ENCODE data around the gene NEUROD4. TPM values are rescaled to one million over a fixed set of nuclear protein-coding genes. Genes with fewer than 3 reads are reported as not detected.
"Not testable (repeated sequence)": the region's sequence is repeated elsewhere in the genome, so short reads cannot be mapped to it uniquely, and the experiment has no call there.

Gene NEUROD4
- total and polyA plus RNA-seq, 2 experiments from 2014 or later, result not detected

- no peaks in the 10 kb centered on the region for H3K27me3 ChIP-seq
- DNase-seq (ENCODE audit: low read depth in 1 of 2, low spot score in 1 of 2), result no peak
- no peaks in the 10 kb centered on the region for H3K9me3 ChIP-seq (ENCODE audit: low read depth)
- no peaks in the 10 kb centered on the region for H3K4me1 ChIP-seq (ENCODE audit: low read depth)
- no peak overlapping the region for H3K27ac ChIP-seq
- H3K36me3 ChIP-seq, result no peaks in the 10 kb centered on the region
- no peak for TF ChIP-seq CTCF (IDR thresholded peaks at IDR 0.05; ENCODE audit: low read depth, low read length)
- no peak overlapping the region for H3K4me3 ChIP-seq
Observed at GRCh38 chr12:54983536-54984101, 36.2 kb upstream of the NEUROD4 start.

- Histone ChIP-seq H3K27me3 (no peaks in the 10 kb centered on the region), H3K27ac (no peak within 1 kb of the TSS), H3K4me1 (ENCODE audit: low read depth) (no peaks in the 10 kb centered on the region), H3K9me3 (ENCODE audit: low read depth) (no peaks in the 10 kb centered on the region), H3K36me3 (no peaks in the 10 kb centered on the region), H3K4me3 (no peak within 1 kb of the TSS)
- TF ChIP-seq CTCF (IDR thresholded peaks at IDR 0.05; ENCODE audit: low read depth, low read length), result no peak
- DNase-seq (ENCODE audit: low read depth in 1 of 2, low spot score in 1 of 2), result no peak
Observed at GRCh38 chr12:54984658-54985376, 35.0 kb upstream of the NEUROD4 start, which contains the start of gene TESPA1. TSS of gene TESPA1 (minus strand) at chr12:54984762. CDS start at chr12:54974562, 10,200 bp downstream.

- DNase-seq (ENCODE audit: low read depth in 1 of 2, low spot score in 1 of 2); H3K4me1 ChIP-seq (ENCODE audit: low read depth); H3K27me3 ChIP-seq; H3K27ac ChIP-seq; H3K9me3 ChIP-seq (ENCODE audit: low read depth); H3K36me3 ChIP-seq; H3K4me3 ChIP-seq: not testable (repeated sequence)
Observed at GRCh38 chr12:54986773-54987172, 33.0 kb upstream of the NEUROD4 start.

GRCh38 chr12:54987611-54988231 lies 32.1 kb upstream of the NEUROD4 start:
- no peaks in the 10 kb centered on the region for H3K27me3 ChIP-seq
- H3K27ac ChIP-seq, result no peak overlapping the region
- no peak overlapping the region for H3K4me3 ChIP-seq
- TF ChIP-seq CTCF (IDR thresholded peaks at IDR 0.05; ENCODE audit: low read depth, low read length), result no peak
- DNase-seq (ENCODE audit: low read depth in 1 of 2, low spot score in 1 of 2), result no peak
- no peaks in the 10 kb centered on the region for H3K36me3 ChIP-seq
- no peaks in the 10 kb centered on the region for H3K9me3 ChIP-seq (ENCODE audit: low read depth)
- no peaks in the 10 kb centered on the region for H3K4me1 ChIP-seq (ENCODE audit: low read depth)

- Histone ChIP-seq H3K27me3 (no peaks in the 10 kb centered on the region), H3K4me3 (no peak overlapping the region), H3K27ac (no peak overlapping the region), H3K36me3 (no peaks in the 10 kb centered on the region), H3K4me1 (ENCODE audit: low read depth) (no peaks in the 10 kb centered on the region), H3K9me3 (ENCODE audit: low read depth) (no peaks in the 10 kb centered on the region)
- peak in 1 of 2 donors; percentile 52 for DNase-seq (ENCODE audit: low read depth in 1 of 2, low spot score in 1 of 2)
- TF ChIP-seq CTCF (IDR thresholded peaks at IDR 0.05; ENCODE audit: low read depth, low read length), result no peak
Observed at GRCh38 chr12:54988402-54989054, 31.2 kb upstream of the NEUROD4 start.
